Thyroid gland (tissue), 4 donors: ENCODE data around the gene EEA1.

Experiments used
- CTCF ChIP-seq, 6 experiments: fragments of 200-600 bp in 3 of 6; fragments of 450-650 bp in 3 of 6; sonication (generic) in 3 of 6; IDR thresholded peaks; one replicate each; pipeline ENCODE4 v1.5.1; 2016 to 2019; ENCODE audit warnings: antibody characterized with exemption in 6 of 6, mild to moderate bottlenecking in 2 of 6, inconsistent platforms in 1 of 6, moderate library complexity in 1 of 6
- POLR2A ChIP-seq, 2 donors: fragments of 450-650 bp; IDR thresholded peaks; one replicate each; pipeline ENCODE4 v1.6.1; 2017; ENCODE audit warnings: antibody characterized with exemption in 2 of 2, mild to moderate bottlenecking in 2 of 2, moderate library complexity in 1 of 2

GRCh38 chr12:92950011-92950410 is 20.9 kb upstream of the EEA1 start:
- no peak for TF ChIP-seq POLR2A (IDR thresholded peaks at IDR 0.05)
- no peak for TF ChIP-seq CTCF (IDR thresholded peaks at IDR 0.05)
